HG03442 (cell line): Measurements from ENCODE around the gene DNAH14.
"Not testable (repeated sequence)": the region's sequence is repeated elsewhere in the genome, so short reads cannot be mapped to it uniquely, and the experiment has no call there.

Experiments
- ATAC-seq: cut with Tn5 transposase; IDR thresholded peaks from one replicate; pipeline ENCODE4 v1.9.1; 2021; ENCODE audit warnings: mild to moderate bottlenecking, moderate library complexity; ENCODE audit not compliant: unreplicated experiment

DNAH14 gene

DNA sequence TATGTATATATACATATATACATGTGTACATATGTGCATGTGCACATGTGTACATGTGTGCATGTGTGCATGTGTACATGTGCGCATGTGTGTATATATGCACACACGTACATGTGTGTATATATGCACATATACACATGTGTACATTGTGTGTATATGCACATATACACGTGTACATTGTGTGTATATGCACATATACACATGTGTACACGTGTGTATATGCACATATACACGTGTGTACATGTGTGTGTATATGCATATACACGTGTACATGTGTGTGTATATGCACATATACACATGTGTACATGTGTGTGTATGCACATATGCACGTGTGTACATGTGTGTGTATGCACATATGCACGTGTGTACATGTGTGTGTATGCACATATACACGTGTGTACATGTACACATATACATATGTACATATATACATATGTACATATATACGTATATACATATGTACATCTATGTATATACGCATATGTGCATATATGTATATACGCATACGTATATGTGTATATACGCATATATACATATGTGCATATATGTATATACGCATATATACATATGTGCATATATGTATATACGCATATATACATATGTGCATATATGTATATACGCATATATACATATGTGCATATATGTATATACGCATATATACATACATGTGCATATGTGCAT is 405.8 kb downstream of the DNAH14 start:
- ATAC-seq = not testable (repeated sequence)

DNA sequence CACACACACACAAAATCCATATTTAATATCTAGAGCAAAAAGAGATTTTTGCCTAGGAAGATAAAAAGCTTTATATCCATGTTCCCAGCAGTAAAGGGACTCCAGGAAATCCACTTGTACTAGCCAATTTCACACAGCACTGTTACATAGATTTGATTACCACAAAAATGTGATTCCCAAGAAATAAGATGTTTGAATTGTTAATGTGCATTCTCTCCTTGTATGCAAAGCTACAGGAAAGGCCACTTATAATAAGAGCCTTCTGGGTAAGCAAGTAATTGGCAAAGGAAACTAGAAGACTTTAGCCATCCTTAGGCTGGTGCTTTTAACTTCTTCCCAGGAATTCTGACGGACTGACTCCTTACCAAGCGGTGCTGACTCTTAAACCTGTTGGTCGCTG is 409.1 kb downstream of the DNAH14 start:
- no peak for ATAC-seq

DNA sequence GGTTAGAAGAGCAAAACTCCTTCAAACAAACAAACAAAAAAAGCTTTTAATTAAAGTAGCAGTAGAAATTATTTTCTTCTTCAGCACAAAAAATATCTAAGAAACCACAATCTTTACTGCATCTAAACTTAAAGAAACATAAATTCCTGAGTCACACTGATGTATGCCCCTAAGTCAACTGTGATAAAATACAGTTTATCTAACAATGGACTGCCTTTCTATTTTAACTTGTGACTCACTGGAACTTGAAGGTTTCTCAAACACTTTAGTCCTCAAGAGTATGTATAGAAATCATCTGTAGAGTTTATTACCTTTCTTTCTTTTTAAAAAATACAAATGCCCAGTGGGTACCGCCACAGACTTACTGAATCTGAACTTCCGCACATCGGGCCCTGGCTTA is 412.2 kb downstream of the DNAH14 start:
- no peak for ATAC-seq

DNA sequence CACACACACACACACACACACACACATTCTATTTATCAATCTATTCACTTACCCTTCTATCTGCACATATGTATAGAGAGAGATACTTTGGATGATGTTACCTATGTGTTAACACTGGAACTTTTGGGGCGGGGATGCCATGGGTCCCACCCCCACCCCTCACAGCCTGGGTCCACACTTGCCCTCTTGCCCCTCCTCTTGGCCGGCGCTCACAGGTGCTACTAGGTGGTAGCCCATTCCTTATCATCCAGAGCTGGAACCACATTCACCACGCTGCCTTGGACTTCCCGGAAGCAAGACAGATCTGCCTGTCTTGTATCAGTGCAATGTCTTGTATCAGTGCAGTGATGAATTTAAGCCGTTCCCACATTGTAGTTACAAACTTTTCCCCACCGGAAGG is 413.2 kb downstream of the DNAH14 start:
- ATAC-seq = no peak

DNA sequence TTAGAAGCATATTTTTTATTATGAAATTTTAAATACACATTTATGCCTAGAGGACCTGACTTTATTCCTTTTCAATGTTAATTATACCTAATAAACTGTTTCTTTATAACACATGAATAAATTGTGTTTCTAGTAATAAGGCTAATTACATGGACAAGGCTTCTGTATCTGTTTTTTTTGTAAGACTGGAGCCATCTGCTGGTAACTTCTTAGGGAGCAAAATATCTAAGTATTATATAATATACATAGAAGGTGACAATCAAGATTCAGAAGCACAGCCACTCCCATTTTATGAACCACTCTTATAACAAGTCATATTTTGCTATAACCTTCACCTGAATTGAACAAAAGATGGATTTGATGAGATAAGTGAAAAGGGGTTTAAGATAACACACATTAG is 414.1 kb downstream of the DNAH14 start:
- no peak for ATAC-seq

DNA sequence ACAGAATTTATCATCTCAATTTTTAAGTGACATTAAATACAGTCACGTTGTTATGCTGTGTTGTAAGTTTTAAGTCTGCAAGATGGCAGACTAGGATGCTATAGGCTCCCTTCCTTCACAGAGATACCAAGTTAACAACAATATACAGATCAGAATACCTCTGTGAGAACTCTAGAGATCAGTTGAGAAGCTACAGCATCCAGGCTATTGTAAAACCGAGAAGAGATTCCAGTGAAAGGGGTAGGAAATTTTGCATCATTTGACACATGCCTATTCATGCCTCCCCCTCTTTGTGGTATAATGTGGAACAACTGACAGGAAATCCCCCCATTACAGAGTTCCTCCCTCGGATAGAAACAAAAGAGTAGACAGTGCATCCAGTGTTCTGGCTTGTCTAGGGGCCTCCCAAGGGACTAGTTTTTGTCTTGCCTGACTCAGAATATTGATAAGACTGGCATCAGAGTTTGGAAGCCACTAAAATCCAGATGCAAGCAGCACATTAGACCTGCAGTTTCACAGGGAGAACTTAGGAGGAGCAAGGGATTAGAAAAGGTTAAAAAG is 417.7 kb downstream of the DNAH14 start:
- ATAC-seq = no peak

DNA sequence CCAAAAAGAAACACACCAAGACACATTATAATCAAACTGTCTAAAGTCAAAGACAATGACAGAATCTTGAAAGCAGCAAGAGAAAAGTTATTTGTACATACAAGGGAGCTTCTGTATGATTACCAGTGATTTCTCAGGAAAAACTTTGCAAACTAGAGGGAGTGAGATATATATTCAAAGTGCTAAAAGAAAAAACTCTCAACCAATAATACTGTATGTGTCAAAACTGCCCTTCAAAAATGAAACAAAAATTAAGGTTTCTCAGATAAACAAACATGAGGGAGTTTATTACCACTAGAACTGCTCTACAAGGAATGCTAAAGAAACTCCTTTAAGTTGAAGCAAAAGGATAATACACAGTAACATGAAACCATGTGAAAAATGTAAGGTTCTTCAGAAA is 418.9 kb downstream of the DNAH14 start:
- no peak for ATAC-seq

DNA sequence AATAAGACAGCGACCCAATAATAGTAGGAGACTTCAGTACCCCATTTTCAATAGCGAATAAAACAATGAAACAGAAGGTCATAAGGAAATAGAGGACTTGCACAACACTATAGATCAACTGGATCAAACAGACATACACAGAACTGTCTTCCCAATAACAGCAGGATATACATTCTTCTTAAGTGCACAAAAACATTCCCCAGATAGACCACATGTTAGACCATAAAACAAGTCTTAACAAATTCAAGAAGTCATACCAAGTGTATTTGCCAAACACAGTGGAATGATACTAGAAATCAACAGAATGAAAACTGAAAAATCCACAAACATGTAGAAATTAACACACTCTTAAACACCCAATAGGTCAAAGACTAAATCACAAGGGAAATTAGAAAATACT is 420.4 kb downstream of the DNAH14 start:
- ATAC-seq = no peak

DNA sequence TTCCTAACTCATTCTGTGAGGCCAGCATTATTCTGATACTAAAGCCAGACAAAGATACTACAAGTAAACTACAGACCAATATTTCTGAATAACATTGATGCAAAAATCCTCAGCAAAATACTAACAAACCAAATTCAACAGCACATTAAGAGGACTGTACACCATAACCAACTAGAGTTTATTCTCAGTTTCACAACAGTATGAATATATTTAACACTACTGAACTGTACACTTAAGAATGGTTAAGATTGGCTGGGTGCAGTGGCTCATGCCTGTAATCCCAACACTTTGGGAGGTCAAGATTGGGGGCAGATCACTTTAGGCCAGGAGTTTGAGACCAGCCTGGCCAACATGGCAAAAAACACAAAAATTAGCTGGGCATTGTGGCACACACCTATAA is 421.4 kb downstream of the DNAH14 start:
- ATAC-seq = no peak

DNA sequence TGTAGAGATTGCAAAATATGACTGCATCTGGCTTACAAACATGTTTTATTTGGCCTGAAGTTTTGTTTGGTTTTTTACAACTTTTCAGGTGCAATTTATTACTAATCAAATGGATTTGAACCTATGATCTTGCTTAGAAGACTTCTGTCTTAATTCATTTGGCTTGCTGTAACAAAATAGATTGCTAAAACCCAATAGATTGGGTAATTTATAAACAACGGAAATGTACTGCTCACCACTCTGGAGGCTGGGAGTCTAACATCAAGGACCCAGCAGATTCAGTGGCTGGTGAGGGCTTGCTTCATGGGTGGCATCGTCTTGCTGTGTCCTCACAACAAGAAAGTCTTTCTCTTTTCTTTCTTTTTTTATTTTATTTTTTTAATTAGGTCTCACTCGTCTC is 425.4 kb downstream of the DNAH14 start:
- ATAC-seq = no peak

DNA sequence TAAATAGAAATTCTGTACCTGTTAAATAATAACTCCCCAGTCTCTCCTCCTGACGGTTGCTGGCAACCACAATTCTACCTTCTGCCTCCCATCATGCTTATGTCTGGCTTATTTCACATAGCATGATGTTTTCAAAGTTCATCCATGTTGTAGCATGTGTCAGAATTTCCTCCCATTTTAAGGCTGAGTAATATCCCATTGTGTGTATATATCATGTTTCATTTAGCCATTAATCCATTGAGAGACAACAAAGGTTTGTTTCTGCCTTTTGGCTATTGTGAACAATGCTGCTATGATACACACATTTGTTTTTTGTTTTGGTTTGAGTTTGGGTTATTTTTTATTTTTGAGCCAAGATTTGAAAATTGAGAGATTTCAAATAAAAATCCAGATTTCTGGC is 426.4 kb downstream of the DNAH14 start:
- ATAC-seq = no peak

DNA sequence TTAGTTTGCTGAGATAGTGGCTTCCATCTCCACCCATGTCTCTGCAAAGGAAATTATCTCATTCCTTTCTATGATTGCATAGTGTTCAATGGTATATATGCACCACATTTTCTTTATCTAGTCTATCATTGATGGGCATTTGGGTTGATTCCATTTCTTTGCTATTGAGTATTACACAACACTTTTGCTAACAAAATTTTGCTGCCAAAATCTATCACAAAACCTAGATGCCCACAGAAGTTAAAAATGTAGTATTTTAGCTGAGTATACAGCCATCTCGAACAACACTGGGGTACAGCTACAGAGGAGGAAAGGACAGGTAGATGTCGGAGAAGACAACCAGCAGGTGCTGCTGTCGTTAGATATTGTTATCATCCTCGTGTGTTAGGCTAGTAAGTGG is 430.6 kb downstream of the DNAH14 start:
- no peak for ATAC-seq

DNA sequence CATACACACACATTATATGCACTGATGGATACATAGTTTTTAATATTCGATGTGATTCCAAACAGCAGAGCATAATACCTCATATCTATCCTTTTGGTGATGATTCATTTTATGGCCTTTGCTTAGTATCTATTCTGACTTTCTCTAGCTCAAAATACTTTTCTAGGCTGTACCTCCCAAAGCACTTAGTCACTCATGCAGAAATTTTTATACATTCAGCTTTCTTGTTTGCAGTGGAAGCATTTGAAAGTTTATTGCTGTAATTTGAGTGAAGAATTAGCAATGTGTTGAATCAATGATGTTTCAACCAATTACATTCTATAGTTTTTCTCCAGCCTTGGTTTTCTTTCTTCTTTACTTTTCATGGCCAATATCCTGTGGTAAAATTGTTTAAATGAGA is 431.7 kb downstream of the DNAH14 start:
- no peak for ATAC-seq

DNA sequence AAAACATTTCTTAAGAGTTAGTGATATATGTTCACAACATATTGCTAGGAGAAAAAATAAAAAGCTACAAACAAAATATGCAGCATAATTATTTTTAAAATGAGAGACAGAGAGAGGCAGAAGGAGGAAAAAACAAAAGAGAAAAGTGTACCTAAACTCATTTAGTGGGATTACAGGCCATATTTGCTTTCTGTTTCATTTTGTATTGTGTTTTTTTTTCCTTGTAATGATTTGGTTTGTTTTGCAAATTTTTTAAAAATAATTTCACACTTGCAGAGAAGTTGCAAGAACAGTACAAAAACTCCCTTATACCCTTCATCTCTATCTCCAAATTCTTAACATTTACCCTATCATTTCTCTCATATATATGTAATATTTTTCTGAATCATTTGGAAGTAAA is 433.3 kb downstream of the DNAH14 start:
- ATAC-seq = no peak

DNA sequence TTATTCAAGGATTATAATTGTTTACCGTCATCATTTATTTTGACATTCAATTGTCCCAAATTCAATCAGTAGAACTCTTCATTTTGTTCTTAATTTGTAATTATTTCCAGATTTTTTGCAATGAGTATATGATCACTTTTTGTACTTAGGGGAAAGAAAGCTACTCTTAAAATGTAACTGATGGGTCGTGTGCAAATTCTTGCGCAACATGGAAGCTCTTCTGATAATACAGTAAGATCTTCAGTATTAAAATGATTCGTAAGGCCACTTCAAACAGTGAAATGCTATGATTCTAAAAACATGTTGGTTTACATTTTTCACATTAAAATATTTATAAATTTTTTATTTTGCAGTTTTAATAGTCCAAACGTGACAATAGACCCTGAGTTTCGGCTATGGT is 435.0 kb downstream of the DNAH14 start:
- no peak for ATAC-seq

DNA sequence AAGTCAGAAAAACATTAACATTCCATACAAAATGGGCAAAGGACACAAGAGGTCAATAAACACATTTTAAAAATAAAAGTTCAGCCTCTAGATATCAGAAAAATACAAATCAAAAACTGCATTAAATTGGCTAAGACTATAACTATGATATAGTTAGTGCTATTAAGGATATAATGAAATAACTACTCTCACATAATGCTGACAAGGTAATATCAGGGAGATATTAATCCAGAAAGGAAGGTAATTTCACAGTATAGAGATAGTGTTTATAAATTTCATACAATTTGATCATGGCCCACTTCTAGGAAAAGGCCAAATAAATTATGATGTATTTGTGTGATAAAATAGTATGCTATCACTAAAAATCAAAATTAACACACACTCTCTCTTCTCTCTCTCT is 436.5 kb downstream of the DNAH14 start:
- ATAC-seq = no peak

DNA sequence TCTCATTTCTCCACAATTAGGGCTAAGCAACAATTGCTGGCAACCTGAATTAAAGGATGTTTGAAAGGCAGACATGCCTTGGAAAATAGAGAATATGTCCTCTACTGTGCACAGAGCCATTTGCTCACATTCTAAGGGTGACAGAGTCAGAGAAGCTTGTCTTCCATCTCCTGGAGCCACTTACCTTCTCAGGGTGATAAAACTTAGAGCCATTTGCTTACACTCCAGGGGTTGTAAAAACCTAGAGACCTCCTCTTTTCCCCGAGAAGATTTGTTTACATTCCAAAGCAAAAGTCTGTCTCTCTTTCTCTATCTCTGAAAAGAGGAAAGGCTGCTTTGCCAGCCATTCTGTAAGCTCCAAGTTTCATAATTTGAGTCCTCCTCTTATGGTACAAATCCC is 437.1 kb downstream of the DNAH14 start:
- no peak for ATAC-seq

DNA sequence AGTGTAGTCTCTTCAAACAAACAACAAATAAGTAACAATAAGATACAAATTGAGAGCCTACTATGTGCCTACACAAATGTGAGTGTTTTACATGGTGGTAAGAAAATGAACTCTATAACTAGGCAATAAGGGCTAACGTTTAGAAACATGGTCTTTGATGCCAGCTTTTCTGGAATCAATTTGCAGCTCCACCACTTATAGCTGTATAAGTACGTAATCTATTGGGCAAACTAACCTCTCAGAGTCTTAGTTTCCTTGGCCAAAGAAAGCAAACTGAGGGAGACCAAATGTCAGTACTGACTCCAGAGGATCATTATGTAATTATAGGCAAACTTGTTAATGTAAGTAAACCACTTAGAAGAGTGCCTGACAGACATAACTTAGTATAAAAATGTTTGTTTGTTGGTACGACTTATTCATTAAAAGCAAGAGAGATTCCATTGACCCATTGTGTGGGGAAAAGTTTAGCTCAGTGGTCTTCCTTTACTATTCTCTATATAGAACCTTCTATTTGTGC is 438.6 kb downstream of the DNAH14 start:
- ATAC-seq = no peak

DNA sequence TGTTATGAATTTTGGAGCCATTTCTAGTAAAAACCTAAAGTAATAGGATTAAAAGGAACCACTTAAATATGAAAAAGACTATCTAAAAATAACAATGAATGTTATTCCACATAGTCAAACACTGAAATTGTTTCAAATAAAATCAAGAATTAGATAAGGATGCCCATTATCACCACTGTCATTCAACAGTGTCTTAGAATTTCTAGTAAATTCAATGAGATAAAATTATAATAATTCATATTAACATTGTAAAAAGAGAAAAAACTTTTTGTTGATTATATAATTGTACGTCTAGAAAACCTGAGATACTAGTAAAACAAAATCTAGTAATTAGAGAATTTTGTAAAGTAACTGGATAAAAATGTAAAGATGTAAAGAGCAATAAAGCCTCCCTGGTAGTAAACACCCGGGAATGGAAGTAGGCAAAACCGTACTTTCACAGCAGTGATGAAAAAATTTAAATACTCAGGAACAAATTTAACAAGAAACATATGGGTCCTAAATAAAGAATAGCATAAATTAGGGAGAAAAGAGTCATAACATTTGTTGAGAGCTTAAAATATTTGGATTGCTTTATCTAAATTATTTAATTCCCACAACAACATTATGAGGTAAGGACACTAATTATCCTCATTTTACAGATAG is 442.0 kb downstream of the DNAH14 start:
- no peak for ATAC-seq

DNA sequence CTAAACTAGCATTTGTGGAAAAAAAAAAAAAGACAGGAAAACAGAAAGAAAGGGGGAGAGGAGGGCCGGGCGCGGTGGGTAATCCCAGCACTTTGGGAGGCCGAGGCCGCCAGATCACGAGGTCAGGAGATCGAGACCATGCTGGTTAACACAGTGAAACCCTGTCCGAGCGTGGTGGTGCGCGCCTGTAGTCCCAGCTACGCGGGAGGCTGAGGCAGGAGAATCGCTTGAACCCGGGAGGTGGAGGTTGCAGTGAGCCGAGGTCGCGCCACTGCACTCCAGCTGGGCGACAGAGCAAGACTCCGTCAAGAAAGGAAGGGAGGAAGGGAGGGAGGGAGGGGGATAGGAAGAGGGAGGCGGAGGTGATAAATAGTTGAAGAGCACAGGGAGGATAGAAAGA is 443.7 kb downstream of the DNAH14 start:
- no peak for ATAC-seq

DNA sequence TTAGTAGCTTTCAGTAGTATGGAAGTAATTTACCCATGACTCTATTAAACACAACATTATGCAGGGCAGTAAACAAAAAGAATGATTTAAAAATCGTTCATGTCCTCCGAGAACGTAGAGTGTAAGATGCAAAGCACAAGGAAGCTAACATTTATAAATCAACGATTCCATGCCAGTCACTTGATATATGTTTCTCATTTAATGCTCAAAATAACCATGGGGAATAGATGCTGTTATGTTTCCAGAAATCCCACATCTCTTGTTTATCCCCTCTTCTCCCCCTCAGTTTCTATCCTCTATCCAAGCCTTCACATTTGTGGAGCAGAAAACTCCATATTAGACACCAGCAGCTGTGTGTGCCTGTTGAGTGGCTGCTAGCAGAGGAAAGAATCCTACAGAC is 445.5 kb downstream of the DNAH14 start:
- ATAC-seq = no peak

DNA sequence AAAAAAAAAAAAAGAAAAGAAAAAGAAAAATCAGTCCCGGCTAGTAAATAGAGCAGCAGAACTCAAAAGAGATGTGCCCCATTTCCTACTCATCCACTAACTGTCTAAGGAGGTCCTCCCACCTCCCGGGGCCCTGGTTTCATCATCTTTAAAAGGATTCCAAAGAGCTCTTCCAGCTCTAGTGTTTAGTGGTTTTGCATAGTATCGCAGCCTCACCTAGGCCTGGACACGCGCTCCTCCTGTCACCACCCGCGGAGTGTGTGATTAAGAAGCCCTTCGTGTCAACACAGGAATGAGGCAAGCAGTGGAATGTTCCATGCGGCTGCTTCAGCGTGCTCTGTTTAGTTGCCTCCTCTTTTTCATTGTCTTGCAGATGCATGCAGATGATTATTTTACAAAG is 449.4 kb downstream of the DNAH14 start:
- no peak for ATAC-seq
